Islet of Langerhans (tissue), 1 donor: ENCODE data around the gene DOCK4.

Experiments
- FAIRE-seq: peaks from one replicate; lab custom pipeline; 2011; peaks lifted over from hg19 to GRCh38; lab: Jason Lieb, UNC

The DOCK4 gene

DNA sequence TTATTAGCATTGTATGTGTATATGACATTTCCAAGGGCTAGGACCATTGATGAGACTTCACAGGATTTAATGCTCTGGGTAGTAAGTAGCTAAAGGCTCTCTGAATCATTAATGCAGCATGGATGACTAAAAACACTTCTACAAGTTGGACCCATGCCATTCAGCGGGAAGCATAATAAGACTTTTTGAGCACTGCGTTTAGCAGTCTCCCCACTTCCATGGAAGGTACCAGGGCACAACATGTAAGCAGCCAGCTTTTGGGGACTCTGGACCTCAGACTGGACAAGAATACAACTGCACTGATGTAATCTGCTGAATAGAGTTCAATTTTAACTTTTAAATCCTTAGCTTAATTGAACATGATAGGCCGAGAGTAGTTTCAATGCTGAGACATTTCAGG, 452.2 kb downstream of the DOCK4 start:
- FAIRE-seq, result peak; percentile 84

- no peak for FAIRE-seq
Measured at GRCh38 chr7:111752022-111752582, 454.1 kb downstream of the DOCK4 start.

DNA sequence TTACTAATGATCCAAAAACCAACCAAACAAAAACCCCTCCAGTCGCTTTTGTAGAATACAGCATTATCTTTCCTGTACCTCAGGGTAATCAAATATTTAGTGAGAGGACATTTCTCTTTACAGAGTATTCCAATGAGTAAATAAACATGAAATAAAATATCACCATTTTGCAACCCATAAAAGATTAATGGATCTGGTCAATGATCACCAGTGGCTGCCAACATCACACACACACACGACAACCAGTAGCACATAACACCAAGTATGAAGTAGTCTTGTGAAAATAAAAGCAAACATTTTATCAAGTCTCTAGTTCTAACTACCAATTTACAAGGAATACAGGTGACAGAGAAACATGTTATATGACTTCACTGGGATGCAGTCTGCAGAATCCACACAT, 455.3 kb downstream of the DOCK4 start:
- no peak for FAIRE-seq

DNA sequence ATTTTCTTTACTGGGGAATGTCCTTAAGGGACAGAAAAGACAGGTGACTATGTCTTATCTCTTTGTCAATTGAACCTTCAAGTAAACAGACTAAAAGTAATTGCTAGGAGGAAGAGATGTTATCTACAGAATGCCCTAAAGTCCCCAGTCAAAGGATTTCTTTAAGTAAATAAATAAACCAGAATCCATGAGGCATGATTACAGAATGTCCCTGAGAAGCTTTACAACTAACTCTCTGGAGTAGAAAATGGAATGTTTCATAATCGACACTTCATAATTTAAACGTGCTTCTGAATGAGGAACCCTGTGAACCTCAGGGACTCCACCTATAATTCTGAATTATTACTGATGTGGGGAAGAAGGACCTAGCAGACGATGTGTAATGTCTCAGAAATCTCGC, 456.0 kb downstream of the DOCK4 start:
- no peak for FAIRE-seq

- FAIRE-seq, result no peak
Measured at GRCh38 chr7:111749625-111750024, 456.6 kb downstream of the DOCK4 start.

- FAIRE-seq, result no peak
Measured at GRCh38 chr7:111747718-111748117, 458.5 kb downstream of the DOCK4 start.

GRCh38 chr7:111746950-111747349, 459.2 kb downstream of the DOCK4 start:
- FAIRE-seq, result no peak

- no peak for FAIRE-seq
Measured at GRCh38 chr7:111744501-111745155, 461.6 kb downstream of the DOCK4 start.

DNA sequence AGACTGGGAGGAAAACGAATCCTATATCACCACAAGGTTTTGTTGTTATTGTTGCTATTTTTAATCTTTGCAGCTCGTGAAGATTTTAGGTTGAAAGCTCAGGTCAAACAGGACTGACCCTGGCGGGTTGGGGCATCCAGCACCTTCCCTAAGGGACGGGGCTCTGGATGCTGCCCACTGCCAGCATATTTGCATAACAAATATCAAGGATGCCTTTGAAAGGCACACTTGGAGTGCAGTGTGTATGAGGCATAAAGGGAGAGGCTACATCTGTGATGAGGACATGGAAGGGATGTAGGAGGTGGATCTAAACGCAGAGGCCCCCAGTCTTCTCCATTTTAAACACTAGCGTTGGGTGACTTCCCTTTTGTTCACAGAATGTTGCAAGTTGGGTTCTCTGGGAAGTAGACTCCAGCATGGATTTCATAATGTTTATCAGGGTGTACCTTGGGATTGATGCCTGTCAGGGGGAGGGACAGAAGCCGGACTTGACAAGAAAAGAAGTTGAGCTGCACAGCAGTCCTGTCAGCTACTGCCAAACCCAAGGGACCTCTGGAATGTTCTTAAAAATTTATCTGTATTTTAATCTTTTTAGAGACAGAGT, 462.9 kb downstream of the DOCK4 start:
- FAIRE-seq, result no peak

DNA sequence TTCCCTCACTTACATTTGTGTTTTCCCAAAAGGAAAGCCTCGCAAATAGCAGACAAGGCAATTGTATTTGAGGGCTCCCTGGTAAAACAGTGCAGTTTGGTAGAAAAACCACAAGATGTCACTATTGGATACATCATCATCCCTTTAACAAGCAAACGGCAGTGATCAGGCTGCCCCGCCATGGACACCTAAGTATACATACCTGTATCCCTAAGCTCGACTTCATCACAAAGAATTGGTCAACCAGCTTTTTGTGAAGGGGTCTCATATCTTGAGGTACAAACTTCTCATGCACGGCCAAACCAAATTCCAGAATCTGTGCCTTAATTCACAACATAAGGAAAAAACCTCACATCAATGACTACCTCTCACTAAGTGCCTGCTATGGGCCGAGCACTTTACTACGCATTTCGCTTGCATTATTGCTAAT, 464.4 kb downstream of the DOCK4 start:
- peak; percentile 13 for FAIRE-seq

- FAIRE-seq, result no peak
Measured at GRCh38 chr7:111740942-111741341, 465.3 kb downstream of the DOCK4 start.

- no peak for FAIRE-seq
Measured at GRCh38 chr7:111736552-111736874, 469.7 kb downstream of the DOCK4 start.

DNA sequence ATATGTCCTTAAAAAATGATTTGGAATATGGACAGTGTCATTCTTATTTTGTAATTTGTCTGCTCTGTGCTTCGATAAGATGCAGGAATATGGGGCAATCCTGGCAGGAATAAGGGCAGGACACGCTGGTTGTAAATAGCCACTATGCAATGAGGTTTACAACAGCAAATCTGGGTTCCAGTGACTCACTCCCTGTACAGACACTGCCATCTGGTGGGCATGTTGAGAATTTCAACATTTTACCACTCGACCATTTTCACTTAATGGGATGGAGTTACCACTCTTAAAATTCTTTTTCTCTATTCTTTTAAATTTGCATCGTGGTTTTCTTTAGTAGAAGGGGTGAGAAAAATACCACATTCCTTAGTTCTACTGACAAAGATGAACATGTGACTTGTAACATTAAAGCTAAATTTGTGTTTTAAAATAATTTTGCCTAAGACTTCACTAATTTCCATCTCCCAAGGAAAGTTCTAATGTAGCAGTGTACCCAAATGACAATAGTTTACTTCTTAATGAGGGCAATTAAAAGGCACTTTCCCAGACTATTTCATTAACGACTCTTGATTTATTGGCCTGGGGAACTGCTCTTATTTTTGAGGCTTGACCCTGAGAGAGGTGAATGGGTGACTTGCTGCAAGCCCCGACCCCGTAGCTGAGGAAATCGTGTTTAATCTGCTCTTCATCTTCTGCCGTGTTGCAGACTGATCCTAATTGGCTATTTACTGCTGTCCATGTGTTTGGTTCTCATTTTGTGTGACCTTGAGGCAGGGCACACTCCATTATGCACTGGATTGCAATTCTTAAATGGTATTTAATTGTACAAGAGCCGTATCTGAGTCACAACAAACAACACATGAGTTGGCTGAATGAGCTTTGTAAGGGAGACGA, 470.3 kb downstream of the DOCK4 start:
- FAIRE-seq, result peak; percentile 90

DNA sequence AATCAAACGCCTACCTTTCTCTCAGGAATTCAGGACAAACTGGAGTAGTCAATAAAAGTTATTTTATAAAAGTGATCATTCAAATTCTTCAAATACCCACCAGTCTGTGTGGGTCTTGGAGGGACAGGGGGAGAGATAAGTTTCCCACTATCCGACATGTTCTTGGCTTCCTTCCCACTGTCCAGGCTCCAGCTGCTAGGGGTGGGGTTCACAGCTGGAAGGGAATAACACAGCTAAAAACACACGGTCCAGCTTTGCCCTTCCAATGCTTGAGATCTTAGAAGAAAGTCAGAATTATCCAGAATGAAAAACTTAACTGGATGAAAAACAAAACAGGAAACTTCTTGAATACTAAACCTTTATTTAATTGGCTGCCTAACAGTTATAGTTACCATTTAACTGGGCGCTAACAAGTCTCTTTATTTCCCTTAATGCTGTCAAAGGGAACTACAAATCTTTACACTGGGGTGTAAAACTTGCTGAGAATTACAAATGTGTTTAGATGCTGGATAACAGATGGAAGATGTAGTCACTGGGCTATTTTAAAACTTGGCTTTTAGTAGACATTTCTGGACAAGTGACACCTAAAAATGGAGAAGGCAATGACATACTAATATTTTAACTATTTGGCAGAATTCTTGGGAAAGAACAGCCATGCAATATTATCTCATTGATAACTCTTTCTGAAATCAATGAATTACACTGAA, 471.1 kb downstream of the DOCK4 start:
- FAIRE-seq, result no peak

DNA sequence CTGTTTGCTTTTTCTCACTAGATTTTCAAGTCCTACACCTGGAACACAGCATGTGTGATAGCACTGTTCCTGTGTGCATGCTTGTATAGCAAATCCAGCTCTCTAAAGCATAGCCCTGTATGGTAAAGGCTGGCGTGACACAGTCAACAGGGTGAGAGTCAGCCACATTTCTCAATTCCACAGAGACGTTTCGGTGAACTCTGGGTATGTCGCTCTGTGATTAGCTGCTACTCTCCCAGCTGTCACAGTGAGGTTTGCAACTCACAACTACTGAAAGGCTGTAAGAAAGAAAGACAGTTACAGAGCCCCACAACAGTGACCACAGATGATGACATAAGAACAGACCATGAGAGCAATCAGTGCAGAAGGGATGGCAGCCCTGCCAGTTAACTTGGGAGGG, 473.3 kb downstream of the DOCK4 start:
- FAIRE-seq, result no peak

DNA sequence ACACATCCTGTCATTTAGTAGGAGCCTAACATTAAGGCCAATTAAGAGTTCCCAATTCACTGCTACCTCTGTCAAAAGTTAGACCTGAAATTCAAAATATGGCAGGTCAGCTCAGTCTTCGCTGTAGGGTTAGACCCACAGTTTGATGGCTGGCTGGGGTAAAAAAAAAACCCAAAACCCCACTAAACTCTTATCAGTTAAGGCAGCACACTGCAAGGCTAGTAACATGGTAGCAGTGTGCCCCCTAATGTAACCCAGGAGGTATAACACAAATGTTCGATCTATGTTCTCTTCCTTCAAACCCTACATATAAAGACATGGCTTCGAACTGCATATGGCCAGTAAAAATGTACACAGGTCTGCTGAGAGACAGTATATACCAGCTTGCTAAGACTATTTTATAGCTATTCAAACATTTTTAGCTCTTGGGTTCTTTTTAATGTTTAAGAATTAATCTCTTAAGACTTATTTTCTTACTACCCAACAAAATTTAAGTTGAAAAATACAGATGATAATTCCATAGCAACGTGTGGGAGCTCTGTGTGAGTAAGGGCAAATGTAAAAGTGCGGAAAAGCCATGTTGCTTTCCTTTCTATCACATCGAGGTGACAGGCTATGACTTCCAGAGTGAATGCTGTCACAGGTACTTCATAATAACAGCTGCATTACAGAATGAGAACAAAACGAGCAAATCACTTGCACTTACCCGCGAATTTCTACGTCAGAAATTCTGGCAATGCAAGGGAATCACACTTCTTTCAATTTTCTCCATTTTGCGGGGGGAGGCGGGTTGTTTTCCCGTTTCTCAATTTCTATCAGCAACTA, 475.5 kb downstream of the DOCK4 start:
- FAIRE-seq, result peak; percentile 88

- no peak for FAIRE-seq
Measured at GRCh38 chr7:111730057-111730456, 476.1 kb downstream of the DOCK4 start.

GRCh38 chr7:111729483-111729882, 476.7 kb downstream of the DOCK4 start:
- no peak for FAIRE-seq

- no peak for FAIRE-seq
Measured at GRCh38 chr7:111728635-111728995, 477.6 kb downstream of the DOCK4 start.

- no peak for FAIRE-seq
Measured at GRCh38 chr7:111727905-111728634, 478.1 kb downstream of the DOCK4 start.

DNA sequence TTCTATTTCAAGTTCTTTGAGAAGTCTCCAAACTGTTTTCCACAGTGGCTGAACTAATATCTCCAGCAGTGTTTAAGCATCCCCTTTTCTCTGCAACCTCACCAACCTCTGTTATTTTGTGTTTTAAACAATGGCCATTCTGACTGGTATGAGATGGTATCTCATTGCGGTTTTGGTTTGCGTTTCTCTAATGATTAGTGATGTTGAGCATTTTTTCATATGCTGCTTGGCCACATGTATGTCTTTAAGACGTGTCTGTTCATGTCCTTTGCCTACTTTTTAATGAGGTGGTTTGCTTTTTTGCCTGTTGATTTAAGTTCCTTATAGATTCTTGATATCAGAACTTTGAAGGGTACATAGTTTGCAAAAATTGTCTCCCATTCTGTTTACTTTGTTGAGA, 487.3 kb downstream of the DOCK4 start:
- FAIRE-seq, result no peak
